GM18499 (cell line): Measurements from ENCODE around the gene NEFH.
"Not testable (repeated sequence)": the region's sequence is repeated elsewhere in the genome, so short reads cannot be mapped to it uniquely, and the experiment has no call there.

Source experiments
- ATAC-seq: cut with Tn5 transposase; IDR thresholded peaks from one replicate; pipeline ENCODE4 v1.9.1; 2021; ENCODE audit warnings: moderate number of reproducible peaks; ENCODE audit not compliant: insufficient read depth, unreplicated experiment

Gene NEFH

GRCh38 chr22:29489127-29489780 is 9.2 kb downstream of the NEFH start:
- ATAC-seq: not testable (repeated sequence)

- no peak for ATAC-seq
Measured at GRCh38 chr22:29491012-29491411, 11.0 kb downstream of the NEFH start.

DNA sequence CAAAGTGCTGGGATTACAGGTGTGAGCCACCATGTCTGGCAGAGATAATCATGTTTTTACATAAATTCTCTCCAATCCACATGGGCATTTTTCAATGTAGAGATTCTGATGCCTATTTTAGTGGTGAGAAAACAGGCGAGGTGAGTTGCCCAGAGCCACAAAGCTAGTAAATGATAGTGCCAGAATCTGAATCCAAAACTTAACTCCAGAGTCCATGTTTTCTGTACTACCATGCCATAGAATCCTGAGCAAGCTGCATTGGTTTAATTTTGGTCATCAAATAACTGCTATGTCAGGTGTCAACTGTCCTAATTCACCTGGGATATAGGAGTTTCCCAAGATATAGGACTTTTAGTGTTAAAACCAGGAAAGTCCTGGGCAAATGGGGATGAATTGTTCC is 13.6 kb downstream of the NEFH start:
- no peak for ATAC-seq

DNA sequence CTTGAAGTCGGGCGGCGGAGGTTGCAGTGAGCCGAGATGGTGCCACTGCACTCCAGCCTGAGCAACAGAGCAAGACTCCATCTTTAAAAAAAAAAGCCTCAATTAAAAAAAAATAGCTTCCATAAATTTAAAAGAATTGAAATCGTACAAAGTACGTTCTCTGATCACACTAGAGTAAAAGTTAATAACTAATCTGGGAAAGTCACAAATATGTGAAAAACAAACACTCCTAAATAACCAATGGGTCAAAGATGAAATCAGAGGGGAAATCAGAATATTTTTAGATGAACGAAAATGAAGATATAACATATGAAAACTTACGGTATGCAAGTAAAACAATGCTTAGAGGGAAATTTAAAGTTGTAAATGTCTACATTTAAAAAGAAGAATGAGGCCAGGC is 19.8 kb downstream of the NEFH start:
- ATAC-seq: no peak

- no peak for ATAC-seq
Measured at GRCh38 chr22:29503811-29504372, 23.9 kb downstream of the NEFH start.

DNA sequence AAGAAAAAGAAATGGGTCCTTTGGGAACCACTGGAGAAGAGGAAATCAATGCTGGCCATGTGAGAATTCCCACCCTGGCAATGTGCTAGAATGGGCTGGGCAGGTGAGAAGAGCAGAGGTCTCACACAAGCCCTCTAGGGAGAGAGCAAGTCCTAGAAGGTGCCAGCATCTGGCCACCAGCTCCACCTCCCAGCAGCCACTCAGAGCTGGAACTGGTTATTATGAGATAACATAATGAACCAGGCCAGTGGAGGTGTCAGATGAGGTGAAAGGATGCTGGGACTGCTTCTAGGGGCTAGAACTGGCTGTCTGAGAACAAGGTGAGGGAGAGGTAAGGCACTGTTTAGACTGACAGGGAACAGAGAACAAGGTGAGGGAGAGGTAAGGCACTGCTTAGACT is 29.3 kb downstream of the NEFH start:
- ATAC-seq: no peak

DNA sequence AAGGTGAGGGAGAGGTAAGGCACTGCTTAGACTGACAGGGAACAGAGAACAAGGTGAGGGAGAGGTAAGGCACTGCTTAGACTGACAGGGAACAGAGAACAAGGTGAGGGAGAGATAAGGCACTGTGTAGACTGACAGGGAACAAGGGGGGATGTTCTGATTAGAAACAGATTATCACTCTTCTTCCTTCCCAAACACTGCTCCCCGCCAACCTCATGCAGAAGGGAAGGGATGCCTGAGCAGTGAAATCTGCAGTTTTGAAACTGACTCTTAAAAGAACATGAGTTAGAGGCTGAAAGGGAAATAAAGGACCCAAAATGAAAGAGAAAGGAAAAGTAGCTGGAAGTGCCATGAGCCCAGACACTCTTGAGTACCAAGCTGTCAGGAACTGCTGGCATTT is 29.8 kb downstream of the NEFH start:
- no peak for ATAC-seq

GRCh38 chr22:29510542-29510941 is 30.5 kb downstream of the NEFH start:
- no peak for ATAC-seq

DNA sequence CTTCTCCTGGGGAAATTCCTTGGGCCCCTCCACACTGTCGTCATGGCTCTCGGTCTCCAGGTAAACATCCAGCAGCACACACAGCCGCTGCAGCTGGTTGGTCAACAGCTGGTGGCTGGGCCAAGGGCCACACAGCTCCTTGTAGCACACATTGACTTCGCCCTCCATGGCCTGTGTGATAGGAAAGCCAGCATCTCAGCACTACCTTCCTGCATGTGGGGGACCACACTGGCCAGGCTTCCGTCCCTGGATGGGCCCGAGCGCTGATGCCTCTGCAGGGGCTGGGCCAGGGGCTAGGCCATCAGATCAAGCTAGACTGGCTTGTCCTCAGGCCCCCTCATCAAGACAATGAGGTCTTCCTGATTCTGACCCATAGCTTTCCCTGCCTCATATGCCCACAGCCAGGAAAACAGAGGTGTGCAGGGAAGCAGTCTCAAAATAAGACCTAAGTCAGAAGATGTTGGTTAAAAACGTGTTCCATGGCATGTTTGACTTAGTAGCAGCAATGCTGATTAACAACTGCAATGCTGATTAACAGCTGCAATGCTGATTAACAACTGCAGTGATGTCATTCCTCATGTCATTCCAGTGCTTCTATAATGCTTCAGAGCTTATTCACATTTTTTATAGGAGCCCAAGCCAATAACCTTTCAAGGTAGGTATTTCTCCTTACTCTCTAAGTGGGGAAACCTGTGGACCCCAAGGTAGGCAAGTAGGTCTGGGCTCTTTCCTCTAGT is 31.3 kb downstream of the NEFH start:
- no peak for ATAC-seq

- ATAC-seq: no peak
Measured at GRCh38 chr22:29512031-29512430, 32.0 kb downstream of the NEFH start.

DNA sequence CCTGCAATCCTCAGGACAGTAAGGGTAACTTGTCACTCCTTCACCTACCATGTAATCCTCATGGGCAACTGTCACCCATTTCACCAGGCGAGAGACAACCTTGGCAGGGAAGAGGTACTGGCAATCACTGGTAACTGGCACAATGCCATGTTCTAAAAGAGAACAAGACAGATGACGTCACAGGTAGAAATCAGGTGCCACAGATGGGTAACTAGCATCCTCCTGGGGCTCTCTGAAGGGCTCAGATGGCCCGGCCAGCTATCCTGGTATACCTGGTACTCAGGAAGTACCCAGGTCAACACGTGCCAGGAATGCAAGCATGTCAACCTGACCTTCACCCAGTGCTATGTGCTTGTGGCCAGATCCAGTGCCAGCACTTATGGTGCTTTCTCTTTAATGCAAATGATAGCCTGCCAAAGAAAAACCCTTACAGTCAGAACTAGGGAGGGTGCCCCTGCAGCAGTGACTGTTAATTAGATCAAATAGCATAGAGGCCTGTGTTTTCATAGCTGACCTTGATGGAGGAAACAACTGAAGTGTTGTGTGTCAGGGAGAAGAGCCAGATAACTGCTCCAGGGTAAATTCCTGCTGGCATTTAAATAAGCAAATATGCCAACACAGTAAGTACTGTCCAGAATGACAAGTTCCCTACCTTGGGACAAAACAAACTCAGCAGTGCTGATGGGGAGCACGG is 37.3 kb downstream of the NEFH start:
- ATAC-seq: no peak

DNA sequence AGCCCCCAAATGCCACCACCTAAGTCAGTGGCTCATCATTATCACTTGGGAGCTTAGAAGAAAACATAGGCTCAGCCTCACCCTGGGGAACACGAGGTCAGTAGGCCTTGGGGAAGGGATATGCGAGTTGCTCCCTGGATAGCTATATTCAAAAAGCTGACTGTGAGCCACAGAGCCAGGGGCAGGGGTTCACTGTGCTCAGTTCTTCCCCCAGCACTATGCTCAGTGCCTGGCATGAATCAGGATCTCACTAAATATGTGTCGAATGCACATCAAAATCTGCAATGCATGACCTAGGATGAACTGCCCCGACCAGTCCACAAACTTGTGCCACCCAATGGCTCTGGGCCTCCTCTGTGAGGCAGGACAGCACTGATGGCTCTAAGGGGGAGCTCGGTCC is 38.4 kb downstream of the NEFH start:
- no peak for ATAC-seq

DNA sequence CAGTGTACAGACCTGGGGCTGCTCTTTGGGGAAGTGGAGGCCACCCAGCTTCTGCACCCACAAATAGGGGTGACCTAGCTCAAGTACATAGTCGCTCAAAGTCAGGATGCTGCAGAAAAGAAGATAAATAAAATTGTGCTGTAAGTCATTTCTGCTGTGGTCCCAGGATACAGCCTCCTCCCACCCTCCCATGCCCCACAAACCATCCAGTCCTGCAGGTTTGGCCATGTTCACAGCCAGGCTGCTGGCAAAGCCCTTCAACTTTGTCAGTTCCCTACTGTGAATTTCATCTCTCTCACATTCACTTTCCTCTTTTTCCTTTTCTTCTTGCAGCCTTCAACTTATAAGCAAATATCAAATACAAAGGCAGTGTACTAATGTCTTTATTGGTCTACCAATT is 40.0 kb downstream of the NEFH start:
- no peak for ATAC-seq

DNA sequence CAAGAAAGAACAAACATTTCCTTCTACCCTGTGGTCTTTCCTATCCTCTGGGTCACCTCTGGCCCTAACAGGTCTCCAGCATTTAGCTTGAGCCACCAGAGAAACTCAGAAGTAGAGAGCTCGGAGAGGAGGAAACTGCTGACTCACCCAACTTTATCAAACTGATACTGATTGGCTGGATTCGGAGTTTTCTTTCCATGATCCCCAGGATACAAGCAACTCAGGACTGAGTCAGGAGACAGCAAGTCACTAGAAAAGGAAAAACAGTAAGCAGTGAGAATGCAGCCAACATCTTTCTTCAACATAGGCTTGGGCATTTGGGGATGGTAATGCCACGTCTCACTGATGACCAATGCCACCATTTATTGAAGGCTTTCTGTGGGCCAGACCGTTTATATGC is 40.8 kb downstream of the NEFH start:
- no peak for ATAC-seq

DNA sequence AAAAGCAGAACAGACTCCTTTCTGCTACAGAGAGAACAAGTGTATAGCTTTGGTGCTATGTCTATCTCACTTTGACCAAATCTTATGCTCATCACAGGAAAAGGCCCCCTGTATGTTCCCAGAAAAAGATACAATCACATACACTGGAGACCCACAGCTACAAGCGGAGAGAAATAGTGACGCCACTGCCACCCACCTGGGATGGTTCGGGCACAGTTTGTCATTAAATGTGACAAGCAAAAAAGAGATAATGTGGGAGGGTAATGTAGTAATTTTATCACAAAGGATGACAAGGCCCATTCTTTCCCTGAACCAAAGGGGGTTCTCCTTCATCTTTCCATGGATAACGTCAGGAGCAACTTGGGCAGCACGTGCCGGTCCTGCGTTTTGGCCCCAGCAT is 41.5 kb downstream of the NEFH start:
- ATAC-seq: no peak

DNA sequence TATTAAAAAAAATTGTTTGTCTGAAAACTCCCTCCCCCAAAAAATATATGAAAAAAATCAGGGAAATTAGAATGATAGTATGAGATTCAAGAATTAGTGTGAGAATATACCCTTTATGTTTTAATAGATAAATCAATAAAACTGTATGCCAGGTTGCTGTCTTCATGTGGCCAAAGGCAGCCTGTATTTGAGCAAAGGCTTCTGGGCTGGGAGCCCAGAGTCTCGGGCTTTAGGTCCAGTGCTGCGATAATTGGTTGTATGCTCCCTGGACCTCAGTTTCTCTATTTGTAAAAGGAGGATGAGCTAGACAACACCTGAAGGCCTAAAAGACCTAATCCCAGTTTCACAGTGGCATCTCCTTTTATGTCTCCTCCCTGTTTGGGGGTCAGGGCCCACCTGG is 43.7 kb downstream of the NEFH start:
- no peak for ATAC-seq

DNA sequence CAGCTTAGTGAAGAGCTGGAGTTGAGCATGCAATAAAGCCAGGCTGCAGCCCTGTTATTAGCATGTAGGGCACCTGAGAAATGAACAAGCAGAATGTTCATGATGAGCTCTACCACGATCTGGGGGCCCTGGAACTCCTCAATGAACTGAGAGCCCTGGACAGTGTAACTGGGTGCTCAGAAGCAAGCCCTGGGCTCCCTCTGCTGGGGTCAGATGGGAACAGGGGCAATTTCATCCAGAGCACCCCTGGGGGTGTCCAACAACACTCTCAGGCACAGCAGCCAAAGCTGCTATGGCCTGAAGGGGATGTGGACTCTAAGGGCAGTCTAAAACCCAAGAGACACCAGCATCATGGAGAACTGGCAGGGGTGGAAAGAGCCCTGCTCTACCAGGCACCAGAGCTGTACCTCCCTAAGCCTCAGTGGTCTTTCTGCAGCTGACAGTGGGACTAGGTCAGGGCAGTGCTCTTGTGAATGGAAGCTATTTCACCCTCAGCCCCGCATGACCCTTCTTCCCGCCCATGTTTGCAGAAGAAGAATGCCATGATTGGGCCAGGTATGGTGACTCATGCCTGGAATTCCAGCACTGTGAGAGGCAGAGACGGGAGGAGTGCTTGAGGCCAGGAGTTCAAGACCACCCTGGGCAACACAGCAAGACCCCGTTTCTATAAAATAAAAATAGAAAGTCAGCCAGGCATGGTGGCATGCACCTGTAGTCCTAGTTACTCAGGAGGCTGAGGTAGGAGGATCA is 44.6 kb downstream of the NEFH start:
- no peak for ATAC-seq

DNA sequence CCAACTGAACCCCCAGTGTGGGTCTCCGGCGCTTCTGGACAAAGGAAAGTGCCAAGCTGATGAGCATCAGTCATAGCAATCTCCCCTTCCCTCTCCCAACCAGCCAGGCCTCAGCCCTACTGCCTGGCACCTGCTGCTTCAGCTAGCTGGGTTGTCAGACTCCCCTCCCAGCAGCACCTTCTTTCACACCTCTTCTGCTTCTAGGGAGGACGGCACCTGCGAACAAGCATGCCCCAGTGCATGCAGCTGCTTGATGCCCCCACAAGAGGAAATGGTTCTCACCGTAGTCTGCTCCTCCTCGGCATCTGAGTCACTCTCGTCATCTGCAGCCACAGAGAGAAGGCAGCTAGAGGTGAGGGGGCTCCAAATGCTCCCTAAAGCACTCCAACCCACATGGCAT is 48.1 kb downstream of the NEFH start:
- ATAC-seq: no peak

DNA sequence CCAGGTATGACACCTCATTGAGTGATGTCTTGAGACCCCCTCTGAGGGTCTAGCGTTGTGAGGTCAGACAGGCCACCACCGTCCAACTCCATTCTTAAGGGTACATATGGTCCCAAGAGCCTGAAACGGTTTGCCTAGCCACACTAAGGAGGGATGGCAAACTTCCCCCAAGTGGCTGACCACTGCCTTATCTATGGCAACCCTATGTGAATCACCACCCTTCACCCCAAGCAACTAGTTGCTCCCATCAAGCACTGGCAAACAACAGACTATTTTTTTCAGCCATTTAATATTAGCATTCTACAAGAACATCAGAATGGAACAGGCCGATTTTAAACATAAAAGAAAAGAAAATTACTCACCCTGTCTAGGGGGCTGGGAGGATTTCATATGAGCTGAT is 50.7 kb downstream of the NEFH start:
- no peak for ATAC-seq

DNA sequence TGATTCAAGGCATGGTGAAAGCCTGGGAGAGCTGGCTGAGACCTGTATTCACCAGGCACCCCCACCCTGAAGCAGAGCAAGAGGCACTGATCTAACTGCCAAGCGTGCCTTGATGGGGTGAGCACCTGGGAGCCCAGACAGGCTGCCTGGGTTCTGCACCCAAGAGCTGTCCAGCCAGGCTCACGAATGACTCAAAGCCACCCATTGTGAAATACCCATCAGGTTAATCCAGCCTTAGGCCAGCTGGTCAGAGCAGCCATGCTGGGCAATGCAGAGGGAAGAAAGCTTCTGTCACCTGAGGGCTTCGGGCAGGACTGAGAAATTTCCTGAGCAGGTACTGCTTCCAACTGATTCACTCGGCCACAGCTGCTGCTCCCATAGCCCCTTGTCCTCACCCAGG is 51.4 kb downstream of the NEFH start:
- ATAC-seq: no peak

- ATAC-seq: no peak
Measured at GRCh38 chr22:29536411-29536810, 56.4 kb downstream of the NEFH start.
